Dedifferentiated amniotic fluid mesenchymal stem cell (primary cell): ENCODE results near the gene SMOC2.

Experiments
- DNase-seq: peaks from one replicate; pipeline ENCODE4 v3.0.0-alpha.2; 2016; ENCODE audit errors: extremely low spot score

Gene SMOC2

GRCh38 chr6:168415098-168415992, 25.6 kb upstream of the SMOC2 start:
- no peak for DNase-seq

- no peak for DNase-seq
These were observed 24.9 kb upstream of the SMOC2 start for GRCh38 chr6:168415993-168416530.

- DNase-seq: no peak
These were observed 24.5 kb upstream of the SMOC2 start for GRCh38 chr6:168416531-168416930.

GRCh38 chr6:168417191-168417590, 23.8 kb upstream of the SMOC2 start:
- DNase-seq: no peak

- no peak for DNase-seq
These were observed 23.1 kb upstream of the SMOC2 start for GRCh38 chr6:168417679-168418557.

GRCh38 chr6:168418711-168419121, 22.3 kb upstream of the SMOC2 start:
- DNase-seq: no peak

GRCh38 chr6:168419569-168419968, 21.4 kb upstream of the SMOC2 start:
- DNase-seq: no peak

- no peak for DNase-seq
These were observed 20.9 kb upstream of the SMOC2 start for GRCh38 chr6:168420084-168420483.

GRCh38 chr6:168420706-168421105, 20.3 kb upstream of the SMOC2 start:
- no peak for DNase-seq

- DNase-seq: no peak
These were observed 13.8 kb upstream of the SMOC2 start for GRCh38 chr6:168427184-168427583.

GRCh38 chr6:168428052-168428826, 12.7 kb upstream of the SMOC2 start:
- DNase-seq: no peak

GRCh38 chr6:168428863-168429262, 12.1 kb upstream of the SMOC2 start:
- no peak for DNase-seq

GRCh38 chr6:168432196-168432595, 8.8 kb upstream of the SMOC2 start:
- DNase-seq: no peak

GRCh38 chr6:168433898-168434297, 7.1 kb upstream of the SMOC2 start:
- no peak for DNase-seq

- no peak for DNase-seq
These were observed 6.5 kb upstream of the SMOC2 start for GRCh38 chr6:168434505-168434904.

GRCh38 chr6:168437751-168438150, 3.2 kb upstream of the SMOC2 start:
- no peak for DNase-seq

- no peak for DNase-seq
These were observed 2.0 kb upstream of the SMOC2 start for GRCh38 chr6:168438783-168439520.

- DNase-seq: no peak
These were observed 1.1 kb upstream of the SMOC2 start for GRCh38 chr6:168439794-168440450.

GRCh38 chr6:168441434-168442391, 729 bp downstream of the SMOC2 start:
- DNase-seq: no peak
